PC-3 (cell line): ENCODE measurements around the gene ZNF506.

ENCODE experiments used
- CTCF ChIP-seq: fragments of 300-600 bp; sonication (generic); conservative IDR thresholded peaks from 2 replicates; pipeline ENCODE4 v1.5.1; 2017; ENCODE audit warnings: antibody characterized with exemption, low read depth, mild to moderate bottlenecking, low read length
- EZH2 ChIP-seq: fragments of 300-600 bp; sonication (generic); IDR thresholded peaks from one replicate; pipeline ENCODE4 v1.6.1; 2017; ENCODE audit warnings: antibody characterized with exemption, mild to moderate bottlenecking, low read length; ENCODE audit not compliant: unreplicated experiment

GRCh38 chr19:19777692-19778091, 43.9 kb downstream of the ZNF506 start:
- TF ChIP-seq CTCF (no peak), EZH2 (no peak)
